ENCODE results near the gene SUN1. TPM values are rescaled to one million over a fixed set of nuclear protein-coding genes. Genes with fewer than 3 reads are reported as not detected.

The SUN1 gene
- total RNA-seq, 2 experiments from 2014 or later: 69.5 to 69.9 TPM

DNA sequence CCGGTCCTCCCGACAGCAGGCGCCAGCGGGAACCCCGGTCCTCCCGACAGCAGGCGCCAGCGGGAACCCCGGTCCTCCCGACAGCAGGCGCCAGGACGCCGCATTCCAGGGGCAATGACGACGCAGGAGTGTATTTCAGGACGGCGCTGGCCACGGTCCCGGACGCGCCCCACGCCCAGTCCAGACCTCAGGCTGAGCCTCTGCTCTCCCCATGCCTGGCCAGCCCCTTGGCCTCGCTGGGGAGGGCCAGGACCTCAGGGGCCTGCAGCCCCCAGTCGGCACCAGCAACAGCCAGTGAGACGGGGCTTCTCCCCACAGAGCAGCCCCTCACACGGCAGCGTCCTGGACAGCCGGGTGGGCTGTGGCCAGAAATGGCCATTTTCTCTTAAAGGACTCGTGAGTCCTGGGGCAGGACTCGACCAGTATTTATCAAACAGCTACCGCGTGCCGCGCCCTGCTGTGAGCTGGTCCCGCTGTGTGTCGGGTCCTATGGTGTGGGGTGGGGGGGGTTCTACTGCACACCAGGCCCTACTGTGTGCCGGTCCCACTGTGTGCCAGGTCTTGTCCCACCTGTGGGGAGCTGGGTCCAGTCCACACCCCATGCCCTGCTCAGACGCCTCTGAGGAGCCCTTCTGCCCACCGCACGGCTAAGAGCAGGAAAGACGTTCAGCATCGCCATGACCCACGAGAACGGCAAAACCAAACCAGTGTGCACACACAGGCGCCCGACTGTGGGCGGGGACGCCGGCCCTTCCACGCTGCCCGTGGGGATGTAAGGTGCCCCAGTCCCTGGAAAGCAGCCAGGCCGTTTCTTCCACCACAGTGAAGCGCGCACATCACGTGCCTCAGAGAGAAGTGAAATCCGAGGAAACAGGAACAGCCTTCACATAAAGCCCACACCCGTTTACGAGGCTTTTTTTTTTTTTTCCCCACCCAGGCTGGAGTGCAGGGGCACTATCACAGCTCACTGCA is 77.4 kb downstream of the SUN1 start:
- no peak for DNase-seq
- peak overlapping the region; percentile 8 for H3K4me3 Mint-ChIP-seq

DNA sequence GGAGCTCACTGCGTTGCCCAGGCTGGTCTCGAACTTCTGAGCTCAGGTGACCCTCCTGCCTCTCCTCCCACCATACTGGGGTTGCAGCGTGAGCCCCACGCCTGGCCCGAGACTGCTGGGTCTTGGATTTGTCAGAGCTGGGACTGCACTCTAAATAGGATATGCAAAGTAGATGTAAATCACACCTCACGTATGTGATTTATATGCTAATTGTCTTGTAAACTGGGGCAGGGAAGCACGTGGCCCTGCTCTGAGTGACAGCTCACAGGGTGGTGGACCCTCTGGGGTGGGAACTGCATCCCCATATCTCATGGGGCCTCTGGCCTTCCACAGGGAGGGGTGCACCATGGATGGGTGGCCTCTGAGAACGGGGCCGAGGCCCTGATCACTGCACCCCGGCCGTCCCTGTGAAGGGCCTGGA is 78.2 kb downstream of the SUN1 start:
- no peaks in the 10 kb centered on the region for H3K27me3 Mint-ChIP-seq
- intact Hi-C loops (cut with micrococcal nuclease): no loop called here
- H3K4me3 Mint-ChIP-seq: no peak overlapping the region
- no peaks in the 10 kb centered on the region for H3K36me3 Mint-ChIP-seq
- no peaks in the 10 kb centered on the region for H3K9me3 Mint-ChIP-seq
- CTCF ChIA-PET: interaction anchor here (0.6 to 5.6 kb wide), 7 partner anchors 12 to 155 kb away, joined by 3 to 54 read pairs (median 17); partner anchors contain the start of genes ADAP1 and COX19
- H3K27ac Mint-ChIP-seq: no peak overlapping the region
- no peak for DNase-seq
- H3K4me1 Mint-ChIP-seq (ENCODE audit: low read depth): peaks cover 10% of the 10 kb centered on the region
- POLR2A ChIA-PET: no interaction called here

More for the DNA sequence above, 77.4 kb downstream of the SUN1 start:
- Mint-ChIP-seq H3K27me3 (no peaks in the 10 kb centered on the region), H3K4me1 (ENCODE audit: low read depth) (peaks cover 10% of the 10 kb centered on the region), H3K27ac (no peak overlapping the region), H3K36me3 (no peaks in the 10 kb centered on the region), H3K9me3 (no peaks in the 10 kb centered on the region)
- POLR2A ChIA-PET: interaction anchor here (1.6 kb wide), 1 partner anchor 65 kb away, joined by 6 read pairs; the partner anchor contains the start of gene COX19
- intact Hi-C loops (cut with micrococcal nuclease): loop anchor here (1.0 kb wide), 1 partner anchor 45 kb away; the partner anchor contains the start of gene ADAP1
- CTCF ChIA-PET: interaction anchor here (0.6 to 5.6 kb wide), 14 partner anchors 8 to 1932 kb away, joined by 3 to 54 read pairs (median 4); partner anchors contain the start of genes ADAP1 and COX19

DNA sequence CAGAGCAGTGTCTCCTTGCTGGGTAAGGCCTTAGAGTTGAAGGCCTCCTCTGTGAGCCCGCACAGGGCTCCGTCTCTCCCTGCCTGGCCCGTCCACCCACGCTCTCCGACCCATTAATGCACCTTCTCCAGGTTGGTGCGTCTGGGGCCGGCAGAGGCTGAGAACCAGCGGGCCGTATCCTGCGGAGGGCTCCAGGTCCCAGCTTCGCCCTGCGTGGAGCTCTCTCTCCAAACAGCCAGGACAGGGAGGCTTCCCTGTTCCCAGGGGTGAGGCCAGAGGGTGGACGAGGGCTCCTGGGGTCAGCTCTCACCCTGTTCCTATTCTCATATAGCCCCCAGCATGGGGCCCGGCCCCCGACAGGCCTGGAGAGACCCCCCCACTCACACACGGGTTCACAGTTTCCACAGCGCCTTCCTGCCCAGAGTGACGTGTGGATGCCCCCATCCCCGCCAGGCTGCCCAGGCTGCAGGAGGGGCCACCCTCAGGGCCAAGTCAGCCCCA is 78.7 kb downstream of the SUN1 start:
- intact Hi-C loops (cut with micrococcal nuclease): no loop called here
- POLR2A ChIA-PET: no interaction called here
- Mint-ChIP-seq H3K27ac (no peak overlapping the region), H3K9me3 (no peaks in the 10 kb centered on the region), H3K27me3 (no peaks in the 10 kb centered on the region), H3K4me3 (no peak overlapping the region), H3K4me1 (ENCODE audit: low read depth) (peaks cover 10% of the 10 kb centered on the region), H3K36me3 (no peaks in the 10 kb centered on the region)
- CTCF ChIA-PET: interaction anchor here (1.2 to 5.6 kb wide), 6 partner anchors 11 to 155 kb away, joined by 4 to 54 read pairs (median 22); partner anchors contain the start of genes ADAP1 and COX19
- DNase-seq: no peak

DNA sequence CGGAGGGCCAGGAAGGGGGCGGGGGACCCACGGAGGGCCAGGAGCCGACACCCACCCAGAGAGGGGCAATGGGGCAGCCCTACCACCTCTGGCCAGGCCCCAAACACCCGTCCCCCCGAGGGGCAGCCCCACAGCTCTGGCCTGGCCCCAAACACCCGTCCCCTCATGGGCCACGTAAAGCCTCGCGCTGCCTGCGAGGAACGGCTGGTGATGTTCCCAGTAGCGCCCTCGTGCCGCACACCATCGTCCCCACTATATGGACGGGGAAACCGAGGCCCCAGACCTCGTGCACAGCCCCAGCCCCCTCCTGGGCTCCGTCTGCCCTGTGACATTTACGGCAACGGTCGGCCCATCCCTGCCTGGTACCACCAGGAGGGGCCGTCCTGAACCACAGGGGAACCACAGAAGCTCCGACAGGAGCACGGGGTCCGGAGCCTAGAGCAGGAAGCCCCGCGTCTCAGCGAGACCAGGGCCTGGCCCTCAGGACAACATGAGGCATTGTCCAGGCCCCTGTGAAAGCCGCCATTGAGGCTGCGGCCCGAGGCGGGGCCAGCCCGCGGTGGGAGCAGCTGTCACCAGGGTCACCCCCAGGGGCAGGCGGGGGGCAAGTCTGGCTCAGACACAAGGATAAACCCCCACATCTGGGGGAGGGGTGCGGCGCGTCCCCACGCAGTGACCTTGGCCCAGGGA is 79.7 kb downstream of the SUN1 start:
- POLR2A ChIA-PET: interaction anchor here (0.6 to 1.4 kb wide), 2 partner anchors 11 to 51 kb away, joined by 3 to 4 read pairs; no protein-coding TSS in a partner anchor

DNA sequence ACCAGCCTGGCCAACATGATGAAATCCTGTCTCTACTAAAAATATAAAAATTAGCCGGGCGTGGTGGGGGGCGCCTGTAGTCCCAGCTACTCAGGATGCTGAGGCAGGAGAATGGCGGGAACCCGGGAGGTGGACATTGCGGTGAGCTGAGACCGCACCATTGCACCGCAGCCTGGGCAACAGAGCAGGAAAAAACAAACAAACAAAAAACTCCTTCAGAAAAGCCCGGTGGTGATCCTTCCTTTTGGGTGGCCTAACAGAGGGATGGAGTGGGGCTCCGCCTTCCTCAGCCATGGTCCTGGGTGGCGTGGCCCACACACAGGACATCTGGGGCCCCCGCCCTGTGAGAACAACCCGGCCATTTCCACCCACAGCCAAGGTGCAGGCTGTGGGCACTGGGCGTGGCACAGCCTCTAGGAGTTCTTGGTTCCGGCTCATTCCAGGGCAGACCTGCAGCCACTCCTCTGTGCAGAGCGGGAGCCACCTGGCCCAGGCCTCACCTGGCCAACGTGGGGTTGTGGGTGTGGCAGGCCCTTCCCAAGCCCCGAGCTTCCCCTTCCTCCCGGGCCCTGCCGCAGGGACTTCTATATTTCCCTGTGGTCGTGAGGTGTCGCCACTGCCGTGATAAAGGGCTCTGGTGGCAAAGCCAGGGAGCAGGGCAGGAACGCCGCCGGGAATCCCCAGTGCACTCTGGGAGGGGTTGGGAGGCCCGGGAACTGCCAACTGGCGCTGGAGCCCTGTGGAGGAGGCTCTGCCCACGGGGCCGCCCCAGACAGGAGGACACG is 81.7 kb downstream of the SUN1 start:
- ChIA-PET CTCF (no interaction called here), POLR2A (no interaction called here)
- H3K9me3 Mint-ChIP-seq: no peaks in the 10 kb centered on the region
- H3K36me3 Mint-ChIP-seq: no peaks in the 10 kb centered on the region
- H3K4me3 Mint-ChIP-seq: no peak overlapping the region
- no peak for DNase-seq
- intact Hi-C loops (cut with micrococcal nuclease): no loop called here
- H3K27ac Mint-ChIP-seq: no peak overlapping the region
- H3K4me1 Mint-ChIP-seq (ENCODE audit: low read depth): peaks cover 10% of the 10 kb centered on the region
- no peaks in the 10 kb centered on the region for H3K27me3 Mint-ChIP-seq

More for the DNA sequence above, 79.7 kb downstream of the SUN1 start:
- H3K4me3 Mint-ChIP-seq: no peak overlapping the region
- H3K27me3 Mint-ChIP-seq: no peaks in the 10 kb centered on the region
- no peaks in the 10 kb centered on the region for H3K9me3 Mint-ChIP-seq
- no peaks in the 10 kb centered on the region for H3K36me3 Mint-ChIP-seq
- no peak for DNase-seq
- peaks cover 10% of the 10 kb centered on the region for H3K4me1 Mint-ChIP-seq (ENCODE audit: low read depth)
- intact Hi-C loops (cut with micrococcal nuclease): no loop called here
- no peak overlapping the region for H3K27ac Mint-ChIP-seq
- CTCF ChIA-PET: interaction anchor here (5.6 kb wide), 1 partner anchor 62 kb away, joined by 27 read pairs; the partner anchor contains the start of gene COX19

DNA sequence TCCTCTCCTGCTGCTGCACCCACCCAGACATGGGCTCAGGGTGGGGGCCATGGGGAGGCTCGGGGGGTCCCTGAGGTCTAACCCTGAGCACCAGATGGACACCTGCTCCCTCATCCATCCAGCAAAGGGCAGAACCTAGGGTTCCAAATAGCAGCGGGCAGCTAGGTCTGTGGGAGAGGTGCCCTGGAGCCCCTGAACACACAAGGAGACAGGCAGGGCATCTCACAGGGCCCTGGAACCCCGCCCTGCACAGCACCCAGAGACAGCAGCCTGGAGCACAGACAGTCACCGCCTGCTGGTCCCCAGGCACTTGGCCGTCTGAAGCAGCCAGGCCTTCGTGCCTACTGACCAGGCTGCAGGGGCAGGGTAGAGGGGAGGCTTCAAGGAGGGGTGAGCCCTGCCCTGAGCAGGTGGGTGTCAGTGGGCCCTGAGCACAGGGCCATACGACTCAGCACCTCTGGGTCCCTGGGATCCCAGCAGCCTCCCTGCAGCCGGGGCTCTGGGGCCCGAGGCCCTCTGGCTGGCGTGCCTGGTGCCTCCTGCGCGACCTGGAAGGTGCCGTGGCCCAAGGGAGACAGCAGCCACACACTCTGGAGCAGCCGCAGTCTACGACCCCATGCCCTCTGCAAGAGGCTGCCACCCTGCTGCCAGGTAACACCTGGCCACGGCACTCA is 82.4 kb downstream of the SUN1 start:
- Mint-ChIP-seq H3K9me3 (no peaks in the 10 kb centered on the region), H3K27ac (no peak overlapping the region), H3K27me3 (no peaks in the 10 kb centered on the region), H3K36me3 (no peaks in the 10 kb centered on the region), H3K4me3 (no peak overlapping the region), H3K4me1 (ENCODE audit: low read depth) (peaks cover 11% of the 10 kb centered on the region)
- intact Hi-C loops (cut with micrococcal nuclease): no loop called here
- DNase-seq: no peak
- ChIA-PET POLR2A (no interaction called here), CTCF (no interaction called here)

DNA sequence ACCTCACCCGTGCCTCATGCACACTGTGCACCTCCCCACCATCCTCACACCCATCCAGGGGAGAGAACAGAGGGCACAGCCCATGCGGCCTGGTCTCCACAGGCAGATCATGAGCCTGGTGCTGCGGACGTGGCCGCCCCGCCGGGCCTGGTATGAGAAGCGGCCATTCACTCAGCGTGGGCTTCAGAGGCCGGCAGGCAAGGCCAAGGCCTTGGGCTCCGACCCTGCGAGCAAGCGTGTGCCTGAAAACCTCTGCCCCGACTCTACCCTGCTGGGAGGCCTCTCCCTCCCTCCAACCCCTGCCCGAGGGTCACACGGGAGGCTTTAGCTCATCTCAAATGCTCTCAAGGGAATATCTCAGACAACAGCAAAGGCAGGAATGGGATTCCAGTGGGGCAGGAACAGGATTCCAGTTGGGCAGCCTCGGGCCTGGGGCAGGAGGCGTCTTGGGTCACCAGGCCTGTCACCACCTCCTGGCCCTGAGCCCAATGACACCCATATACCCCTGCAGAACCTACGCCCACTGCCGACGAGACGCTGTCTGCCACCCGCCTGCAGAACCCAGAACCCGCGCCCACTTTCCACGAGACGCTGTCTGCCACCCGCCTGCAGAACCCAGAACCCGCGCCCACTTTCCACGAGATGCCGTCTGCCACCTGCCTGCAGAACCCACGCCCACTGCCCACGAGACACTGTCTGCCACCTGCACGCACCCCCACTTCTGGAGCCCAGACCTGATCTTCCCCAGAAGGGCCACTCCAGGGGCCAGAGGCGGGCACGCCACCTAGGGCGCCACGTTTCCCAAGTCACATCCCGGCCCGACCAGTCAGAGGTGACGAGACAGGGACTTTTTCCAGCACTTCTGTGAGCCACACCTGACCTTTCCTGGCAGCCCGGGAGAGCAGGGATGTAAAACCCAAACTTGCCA is 83.3 kb downstream of the SUN1 start:
- no peaks in the 10 kb centered on the region for H3K9me3 Mint-ChIP-seq
- no peak overlapping the region for H3K4me3 Mint-ChIP-seq
- CTCF ChIA-PET: no interaction called here
- H3K27ac Mint-ChIP-seq: no peak overlapping the region
- H3K36me3 Mint-ChIP-seq: no peaks in the 10 kb centered on the region
- POLR2A ChIA-PET: no interaction called here
- no peak for DNase-seq
- H3K4me1 Mint-ChIP-seq (ENCODE audit: low read depth): peaks cover 4% of the 10 kb centered on the region
- intact Hi-C loops (cut with micrococcal nuclease): no loop called here
- H3K27me3 Mint-ChIP-seq: no peaks in the 10 kb centered on the region

DNA sequence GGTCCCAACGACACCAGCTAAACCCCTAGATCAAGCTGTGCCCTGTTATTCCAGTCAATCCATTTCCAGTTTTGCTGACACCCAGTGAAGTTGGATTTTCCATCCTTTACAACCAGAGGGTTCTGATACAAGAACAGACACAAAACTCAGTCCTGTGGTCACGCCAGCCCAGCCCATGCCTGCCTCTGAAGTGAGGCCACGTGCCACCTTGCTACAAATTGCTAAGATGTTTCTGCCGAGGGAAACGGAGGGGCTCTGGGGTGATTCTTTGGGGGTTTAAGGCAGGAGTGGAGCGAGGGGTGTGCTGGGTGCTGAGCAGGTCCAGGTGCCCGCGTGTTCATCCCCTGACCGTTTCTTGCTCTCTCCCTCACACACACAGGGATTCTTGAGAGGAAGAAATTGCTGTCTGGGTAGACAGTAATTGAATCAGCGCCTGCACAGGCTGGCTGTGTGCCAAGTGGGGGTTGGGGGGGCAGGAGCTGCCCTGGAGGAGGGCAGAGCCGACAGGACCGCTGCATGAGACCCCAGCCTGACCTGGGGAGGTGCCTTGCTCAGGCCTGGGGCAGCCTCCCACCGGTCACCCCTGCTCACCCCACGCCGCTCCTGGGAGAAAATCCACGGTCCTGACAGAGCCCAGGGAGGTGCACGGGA is 84.1 kb downstream of the SUN1 start:
- Mint-ChIP-seq H3K36me3 (no peaks in the 10 kb centered on the region), H3K4me1 (ENCODE audit: low read depth) (peaks cover 13% of the 10 kb centered on the region), H3K4me3 (no peak overlapping the region), H3K27ac (no peak overlapping the region), H3K27me3 (no peaks in the 10 kb centered on the region), H3K9me3 (no peaks in the 10 kb centered on the region)
- DNase-seq: no peak
- ChIA-PET CTCF (no interaction called here), POLR2A (no interaction called here)
- intact Hi-C loops (cut with micrococcal nuclease): no loop called here

DNA sequence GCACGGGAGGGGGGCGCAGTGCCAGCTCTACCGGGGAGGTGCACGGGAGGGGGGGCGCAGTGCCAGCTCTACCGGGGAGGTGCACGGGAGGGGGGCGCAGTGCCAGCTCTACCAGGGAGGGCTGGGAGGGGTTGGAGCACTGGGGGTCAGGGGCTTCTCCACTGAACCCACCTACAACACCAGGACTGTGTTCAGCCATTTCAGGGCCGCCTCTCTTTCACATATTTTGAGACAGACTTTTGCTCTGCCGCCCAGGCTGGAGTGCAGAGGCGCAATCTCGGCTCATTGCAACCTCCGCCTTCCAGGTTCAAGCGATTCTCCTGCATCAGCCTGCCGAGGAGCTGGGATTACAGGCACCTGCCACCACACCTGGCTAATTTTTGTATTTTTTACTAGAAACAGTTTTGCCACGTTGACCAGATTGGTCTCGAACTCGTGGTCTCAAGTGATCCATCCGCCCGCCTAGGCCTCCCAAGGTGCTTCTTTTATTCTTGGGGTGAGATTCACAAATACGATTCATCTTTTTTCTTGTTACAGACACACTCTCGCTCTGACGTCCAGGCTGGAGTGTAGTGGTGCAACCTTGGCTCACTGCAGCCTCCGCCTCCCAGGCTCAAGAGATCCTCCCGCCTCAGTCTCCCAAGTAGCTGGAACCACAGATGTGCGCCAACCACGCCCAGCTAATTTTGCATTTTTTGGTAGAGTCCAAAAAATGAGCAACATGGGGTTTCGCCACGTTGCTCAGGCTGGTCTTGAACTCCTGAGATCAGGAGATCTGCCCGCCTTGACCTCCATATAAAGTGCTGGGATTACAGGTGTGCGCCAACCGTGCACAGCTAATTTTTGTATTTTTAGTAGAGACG is 85.2 kb downstream of the SUN1 start:
- DNase-seq: no peak
- Mint-ChIP-seq H3K27me3 (no peaks in the 10 kb centered on the region), H3K4me1 (ENCODE audit: low read depth) (peaks cover 19% of the 10 kb centered on the region), H3K4me3 (no peak overlapping the region), H3K9me3 (no peaks in the 10 kb centered on the region), H3K27ac (no peak overlapping the region), H3K36me3 (no peaks in the 10 kb centered on the region)
- POLR2A ChIA-PET: no interaction called here
- intact Hi-C loops (cut with micrococcal nuclease): no loop called here
- CTCF ChIA-PET: interaction anchor here (1.1 kb wide), 1 partner anchor 8 kb away, joined by 3 read pairs; no protein-coding TSS in a partner anchor

DNA sequence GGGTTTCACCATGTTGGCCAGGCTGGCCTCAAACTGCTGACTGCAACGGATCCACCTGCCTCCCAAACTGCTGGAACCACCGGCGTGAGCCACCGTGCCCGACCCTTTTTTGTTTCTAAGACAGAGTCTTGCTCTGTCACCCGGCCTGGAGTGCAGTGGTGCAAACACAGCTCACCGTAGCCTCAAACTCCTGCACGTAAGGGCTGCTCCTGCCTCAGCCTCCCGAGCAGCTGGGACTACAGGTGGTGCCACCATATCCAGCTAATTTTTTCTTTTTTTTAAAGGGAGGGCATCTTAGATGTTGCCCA is 85.8 kb downstream of the SUN1 start:
- H3K36me3 Mint-ChIP-seq: no peaks in the 10 kb centered on the region
- H3K4me3 Mint-ChIP-seq: no peak overlapping the region
- POLR2A ChIA-PET: no interaction called here
- H3K27me3 Mint-ChIP-seq: no peaks in the 10 kb centered on the region
- CTCF ChIA-PET: interaction anchor here (1.1 kb wide), 1 partner anchor 9 kb away, joined by 3 read pairs; no protein-coding TSS in a partner anchor
- peaks cover 24% of the 10 kb centered on the region for H3K4me1 Mint-ChIP-seq (ENCODE audit: low read depth)
- H3K27ac Mint-ChIP-seq: no peak overlapping the region
- intact Hi-C loops (cut with micrococcal nuclease): no loop called here
- no peaks in the 10 kb centered on the region for H3K9me3 Mint-ChIP-seq
- DNase-seq: no peak
